ENCODE results near the gene IGFL2.
A peak's percentile ranks its signal among the peaks of the same experiment; 100 is the strongest.
"Not testable (repeated sequence)": the region's sequence is repeated elsewhere in the genome, so short reads cannot be mapped to it uniquely, and the experiment has no call there.

Gene IGFL2

GRCh38 chr19:46142294-46142693 lies 5.7 kb upstream of the IGFL2 start:
- DNase-seq (ENCODE audit: low spot score), result no peak

GRCh38 chr19:46144756-46145155 lies 3.3 kb upstream of the IGFL2 start:
- no peak for DNase-seq (ENCODE audit: low spot score)

- no peak for DNase-seq (ENCODE audit: low spot score)
Observed at GRCh38 chr19:46147166-46147740, 785 bp upstream of the IGFL2 start.

GRCh38 chr19:46150606-46151005 lies 2.6 kb downstream of the IGFL2 start:
- DNase-seq (ENCODE audit: low spot score), result no peak

GRCh38 chr19:46155237-46155636 lies 7.2 kb downstream of the IGFL2 start:
- DNase-seq (ENCODE audit: low spot score), result no peak

GRCh38 chr19:46159418-46160232 lies 11.6 kb downstream of the IGFL2 start:
- no peak for DNase-seq (ENCODE audit: low spot score)

- no peak for DNase-seq (ENCODE audit: low spot score)
Observed at GRCh38 chr19:46160233-46160775, 12.3 kb downstream of the IGFL2 start.

GRCh38 chr19:46161642-46162257 lies 13.7 kb downstream of the IGFL2 start:
- DNase-seq (ENCODE audit: low spot score), result not testable (repeated sequence)

- DNase-seq (ENCODE audit: low spot score), result no peak
Observed at GRCh38 chr19:46162731-46163130, 14.7 kb downstream of the IGFL2 start.

- DNase-seq (ENCODE audit: low spot score), result peak; percentile 43
Observed at GRCh38 chr19:46173886-46174480, 25.9 kb downstream of the IGFL2 start.

GRCh38 chr19:46176116-46176860 lies 28.2 kb downstream of the IGFL2 start:
- no peak for DNase-seq (ENCODE audit: low spot score)

- DNase-seq (ENCODE audit: low spot score), result no peak
Observed at GRCh38 chr19:46179076-46179759, 31.2 kb downstream of the IGFL2 start.

- no peak for DNase-seq (ENCODE audit: low spot score)
Observed at GRCh38 chr19:46180701-46181387, 32.8 kb downstream of the IGFL2 start.

GRCh38 chr19:46181388-46181779 lies 33.3 kb downstream of the IGFL2 start:
- no peak for DNase-seq (ENCODE audit: low spot score)

GRCh38 chr19:46182476-46182875 lies 34.4 kb downstream of the IGFL2 start:
- DNase-seq (ENCODE audit: low spot score), result no peak

- not testable (repeated sequence) for DNase-seq (ENCODE audit: low spot score)
Observed at GRCh38 chr19:46184775-46185710, 37.0 kb downstream of the IGFL2 start.

- DNase-seq (ENCODE audit: low spot score), result no peak
Observed at GRCh38 chr19:46186101-46186716, 38.2 kb downstream of the IGFL2 start.

- DNase-seq (ENCODE audit: low spot score), result no peak
Observed at GRCh38 chr19:46186717-46187101, 38.7 kb downstream of the IGFL2 start.

Measured in SW480 (cell line).